D341Med (cell line): ENCODE results near the gene CACNA1C.

Experiments used
- DNase-seq: peaks from one replicate; pipeline ENCODE4 v3.0.0; 2012; ENCODE audit warnings: low spot score

The CACNA1C gene

GRCh38 chr12:2322554-2323120 is 269.9 kb downstream of the CACNA1C start:
- no peak for DNase-seq

GRCh38 chr12:2323532-2324255 is 270.9 kb downstream of the CACNA1C start:
- no peak for DNase-seq

- DNase-seq, result no peak
Measured at GRCh38 chr12:2324387-2324786, 271.6 kb downstream of the CACNA1C start.

- DNase-seq, result no peak
Measured at GRCh38 chr12:2325519-2325918, 272.7 kb downstream of the CACNA1C start.

GRCh38 chr12:2326470-2326869 is 273.7 kb downstream of the CACNA1C start:
- no peak for DNase-seq

- no peak for DNase-seq
Measured at GRCh38 chr12:2328661-2329060, 275.9 kb downstream of the CACNA1C start.

- no peak for DNase-seq
Measured at GRCh38 chr12:2329661-2330210, 276.9 kb downstream of the CACNA1C start.

GRCh38 chr12:2332236-2332635 is 279.4 kb downstream of the CACNA1C start:
- no peak for DNase-seq

- DNase-seq, result no peak
Measured at GRCh38 chr12:2332947-2333346, 280.2 kb downstream of the CACNA1C start.

- no peak for DNase-seq
Measured at GRCh38 chr12:2333491-2334195, 280.9 kb downstream of the CACNA1C start.

GRCh38 chr12:2334271-2334670 is 281.5 kb downstream of the CACNA1C start:
- no peak for DNase-seq

- no peak for DNase-seq
Measured at GRCh38 chr12:2334689-2335088, 281.9 kb downstream of the CACNA1C start.

- no peak for DNase-seq
Measured at GRCh38 chr12:2335109-2335508, 282.3 kb downstream of the CACNA1C start.

GRCh38 chr12:2335513-2335912 is 282.7 kb downstream of the CACNA1C start:
- DNase-seq, result no peak

- no peak for DNase-seq
Measured at GRCh38 chr12:2335916-2336315, 283.1 kb downstream of the CACNA1C start.

GRCh38 chr12:2336409-2336829 is 283.6 kb downstream of the CACNA1C start:
- no peak for DNase-seq

- no peak for DNase-seq
Measured at GRCh38 chr12:2337031-2338010, 284.5 kb downstream of the CACNA1C start.

- DNase-seq, result no peak
Measured at GRCh38 chr12:2338381-2338780, 285.6 kb downstream of the CACNA1C start.

- no peak for DNase-seq
Measured at GRCh38 chr12:2338991-2339431, 286.2 kb downstream of the CACNA1C start.

- no peak for DNase-seq
Measured at GRCh38 chr12:2341051-2341751, 288.4 kb downstream of the CACNA1C start.

- DNase-seq, result no peak
Measured at GRCh38 chr12:2341871-2342270, 289.1 kb downstream of the CACNA1C start.
